VCaP (cell line): ENCODE measurements around the gene SPRR2D.
A peak's percentile ranks its signal among the peaks of the same experiment; 100 is the strongest.

Experiments used
- H3K27ac ChIP-seq: fragments of 450-650 bp; 2 replicates; pipeline ENCODE4 v1.5.1; 2017
- TF ChIP-seq, protein P1 (sequence below): fragments of 450-650 bp; conservative IDR thresholded peaks from 2 replicates; pipeline ENCODE4 v1.5.1; 2017; ENCODE audit warnings: mild to moderate bottlenecking, moderate library complexity

Gene SPRR2D

DNA sequence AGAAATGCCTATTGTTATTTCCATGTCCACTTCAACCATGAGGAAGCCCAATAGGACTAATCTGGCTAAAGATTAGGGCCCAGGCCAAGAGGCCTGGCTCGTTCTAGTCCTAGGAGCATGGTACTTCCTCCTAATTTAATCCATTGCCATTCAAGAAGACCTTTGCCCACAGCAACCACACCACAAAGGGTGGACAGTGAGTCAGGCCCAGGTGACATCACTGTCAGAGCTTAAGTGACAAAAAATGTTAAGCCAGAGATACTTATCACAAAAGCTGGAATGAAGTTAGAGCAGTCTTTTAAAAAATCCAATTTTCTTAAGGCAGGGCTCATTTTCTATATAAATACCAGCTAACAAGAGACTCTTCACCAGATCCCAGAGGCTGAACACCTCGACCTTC is 39.5 kb downstream of the SPRR2D start, which contains the start of gene SPRR3:
Gene SPRR3 (plus strand): TSS at position 368 of the 400 bp plus-strand sequence. CDS start 1,272 bp downstream, outside the sequence.
- H3K27ac ChIP-seq: no peak within 1 kb of the TSS
- TF ChIP-seq, protein P1, sequence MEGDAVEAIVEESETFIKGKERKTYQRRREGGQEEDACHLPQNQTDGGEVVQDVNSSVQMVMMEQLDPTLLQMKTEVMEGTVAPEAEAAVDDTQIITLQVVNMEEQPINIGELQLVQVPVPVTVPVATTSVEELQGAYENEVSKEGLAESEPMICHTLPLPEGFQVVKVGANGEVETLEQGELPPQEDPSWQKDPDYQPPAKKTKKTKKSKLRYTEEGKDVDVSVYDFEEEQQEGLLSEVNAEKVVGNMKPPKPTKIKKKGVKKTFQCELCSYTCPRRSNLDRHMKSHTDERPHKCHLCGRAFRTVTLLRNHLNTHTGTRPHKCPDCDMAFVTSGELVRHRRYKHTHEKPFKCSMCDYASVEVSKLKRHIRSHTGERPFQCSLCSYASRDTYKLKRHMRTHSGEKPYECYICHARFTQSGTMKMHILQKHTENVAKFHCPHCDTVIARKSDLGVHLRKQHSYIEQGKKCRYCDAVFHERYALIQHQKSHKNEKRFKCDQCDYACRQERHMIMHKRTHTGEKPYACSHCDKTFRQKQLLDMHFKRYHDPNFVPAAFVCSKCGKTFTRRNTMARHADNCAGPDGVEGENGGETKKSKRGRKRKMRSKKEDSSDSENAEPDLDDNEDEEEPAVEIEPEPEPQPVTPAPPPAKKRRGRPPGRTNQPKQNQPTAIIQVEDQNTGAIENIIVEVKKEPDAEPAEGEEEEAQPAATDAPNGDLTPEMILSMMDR: no peak

DNA sequence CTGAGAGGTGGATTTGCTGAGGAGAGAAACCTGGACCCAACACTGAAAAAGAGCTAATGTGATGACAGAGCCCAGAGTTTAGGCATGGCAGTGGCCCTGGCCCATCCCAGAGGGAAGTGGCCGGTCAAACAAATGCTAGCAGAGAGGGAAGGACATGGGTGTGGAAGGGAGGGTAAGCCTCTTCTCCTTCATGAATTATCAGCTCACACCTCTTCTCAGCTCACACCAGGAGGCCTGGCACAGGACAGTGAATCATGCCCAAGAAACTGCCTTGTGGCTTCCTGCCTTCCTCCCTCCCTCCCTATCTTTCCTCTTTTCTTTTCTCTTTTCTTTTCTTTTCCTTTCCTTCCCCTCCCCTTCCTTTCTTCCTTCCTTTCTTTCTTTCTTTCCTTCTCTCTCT is 40.6 kb downstream of the SPRR2D start:
- no peak overlapping the region for H3K27ac ChIP-seq
- TF ChIP-seq, protein P1: no peak

DNA sequence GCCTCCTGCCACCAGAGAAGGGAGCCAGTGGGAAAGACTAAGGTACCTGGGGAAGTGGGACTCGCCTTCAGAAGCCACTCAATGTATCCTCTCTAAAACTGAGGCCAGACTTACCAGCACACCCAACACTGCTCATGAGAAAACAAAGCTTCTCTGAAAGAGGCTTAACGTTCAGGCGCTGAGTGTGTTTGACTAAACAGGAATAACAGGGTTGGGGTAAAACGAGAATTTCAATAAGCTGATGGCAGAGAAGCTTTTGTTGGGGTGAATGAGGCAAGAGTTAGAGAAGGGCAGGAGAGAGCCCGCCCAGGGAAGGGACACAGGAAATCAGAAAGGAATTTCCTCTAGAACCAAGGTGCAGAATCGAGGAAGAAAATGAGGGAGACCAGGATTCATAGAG is 41.1 kb downstream of the SPRR2D start:
- TF ChIP-seq, protein P1: no peak
- no peak overlapping the region for H3K27ac ChIP-seq

DNA sequence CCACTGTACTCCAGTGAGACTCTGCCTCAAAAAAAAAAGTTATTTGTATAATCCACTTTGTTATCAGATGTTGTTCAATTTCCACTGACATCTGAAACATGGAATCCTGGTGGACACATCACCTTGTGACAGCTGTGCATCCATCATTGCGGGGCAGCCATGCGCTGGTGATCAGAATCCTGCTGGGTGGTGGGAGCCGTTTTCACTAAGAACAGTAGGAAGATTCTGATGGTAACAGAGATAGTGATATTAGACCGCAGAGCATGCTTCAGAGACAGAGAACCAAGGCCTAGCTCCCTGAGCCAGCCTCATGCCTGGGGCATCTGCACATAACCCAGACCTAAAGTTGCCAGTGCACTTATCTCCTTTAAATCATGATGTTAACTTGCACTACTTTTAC is 42.4 kb downstream of the SPRR2D start:
- peak overlapping the region; percentile 26; the same call in 1 of the 2 replicates for H3K27ac ChIP-seq
- TF ChIP-seq, protein P1: no peak

DNA sequence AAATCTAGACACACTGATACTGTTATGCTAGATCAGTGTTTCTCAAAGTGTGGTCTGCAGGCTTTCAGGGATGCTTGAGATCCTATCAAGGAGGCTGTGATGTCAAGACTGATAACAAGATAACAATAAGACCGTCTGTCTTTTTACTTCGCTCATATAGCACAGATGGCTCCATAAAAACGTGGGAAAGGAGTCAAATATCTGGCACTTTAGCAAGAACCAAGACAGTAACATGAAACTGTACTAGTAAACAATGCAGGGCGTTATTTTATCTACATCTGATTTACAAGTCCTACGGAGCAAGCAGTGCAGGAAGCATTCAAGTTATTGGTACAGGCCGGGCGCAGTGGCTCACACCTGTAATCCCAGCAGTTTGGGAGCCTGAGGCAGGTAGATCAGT is 43.0 kb downstream of the SPRR2D start:
- TF ChIP-seq, protein P1: no peak
- peak overlapping the region; percentile 26; the same call in 1 of the 2 replicates for H3K27ac ChIP-seq

DNA sequence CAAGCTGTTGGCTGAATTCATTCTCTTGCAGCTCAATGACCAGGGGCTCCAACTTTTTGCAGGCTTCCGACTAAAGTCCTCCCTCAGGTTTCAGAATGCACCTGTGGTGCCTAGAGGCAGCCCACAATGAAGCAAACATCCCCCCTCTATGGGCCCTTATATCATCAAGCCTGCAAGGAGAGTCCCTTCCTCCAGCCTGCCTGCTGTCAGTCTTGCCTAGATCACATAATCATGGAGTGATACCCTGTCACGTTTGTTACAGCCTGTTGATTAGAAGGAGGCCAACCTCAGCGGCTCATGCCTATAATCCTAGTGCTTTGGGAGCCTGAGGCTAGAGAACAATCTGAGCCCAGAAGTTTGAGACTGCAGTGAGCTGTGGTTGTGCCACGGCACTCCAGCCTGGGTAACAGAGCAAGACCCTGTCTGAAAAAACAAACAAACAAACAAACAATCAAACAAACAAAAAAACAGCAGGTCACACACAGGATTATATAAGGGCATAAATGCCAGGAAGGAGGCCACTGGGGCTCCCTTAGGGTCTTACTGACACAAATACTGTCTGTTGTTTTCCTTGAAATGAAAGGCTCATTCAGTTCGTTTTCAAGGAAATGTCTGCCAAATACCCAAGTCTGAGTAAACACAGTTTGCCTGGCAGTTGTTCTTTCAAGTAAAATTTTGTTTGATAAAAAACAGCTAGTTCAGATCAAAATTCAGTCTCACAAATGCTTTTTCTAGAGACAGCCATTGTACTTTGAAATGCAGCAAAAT is 44.1 kb downstream of the SPRR2D start:
- TF ChIP-seq, protein P1: no peak
- peak overlapping the region; percentile 26; the same call in 1 of the 2 replicates for H3K27ac ChIP-seq

DNA sequence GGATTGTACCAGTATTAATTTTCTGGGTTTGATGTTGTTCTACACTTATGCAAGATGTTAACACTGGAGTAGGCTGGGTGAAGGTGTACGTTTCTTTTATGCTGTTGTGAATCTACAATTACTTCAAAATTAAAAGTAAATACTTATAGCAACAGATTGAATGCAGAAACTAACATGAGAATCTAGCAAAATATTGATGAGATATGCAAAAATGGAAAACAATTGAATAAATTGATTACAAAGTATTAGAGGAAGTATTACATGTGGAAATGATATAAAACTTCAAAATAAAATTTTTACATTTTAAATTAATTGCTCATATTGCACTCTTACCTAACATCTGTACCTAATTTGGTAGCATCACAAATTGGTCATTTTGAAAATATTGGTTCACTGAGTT is 45.1 kb downstream of the SPRR2D start:
- H3K27ac ChIP-seq: no peak overlapping the region
- TF ChIP-seq, protein P1: no peak
